Fibroblast of lung (primary cell): Measurements from ENCODE around the gene ITPR1.

ENCODE experiments used
- EZH2 ChIP-seq: IDR thresholded peaks from 2 replicates; pipeline ENCODE4 v1.5.1; 2012; ENCODE audit warnings: low read length, control low read depth, mild to moderate bottlenecking; ENCODE audit errors: missing control alignments
- TF ChIP-seq, protein P1 (sequence below), 2 donors: IDR thresholded peaks in 1 of 2; conservative IDR thresholded peaks in 1 of 2; 1 replicate in 1 of 2; 2 replicates in 1 of 2; pipeline ENCODE4 v1.5.1; 2011 to 2012; ENCODE audit warnings: low read length in 2 of 2, control low read depth in 1 of 2, inconsistent platforms in 1 of 2, low read depth in 1 of 2, mild to moderate bottlenecking in 1 of 2

DNA sequence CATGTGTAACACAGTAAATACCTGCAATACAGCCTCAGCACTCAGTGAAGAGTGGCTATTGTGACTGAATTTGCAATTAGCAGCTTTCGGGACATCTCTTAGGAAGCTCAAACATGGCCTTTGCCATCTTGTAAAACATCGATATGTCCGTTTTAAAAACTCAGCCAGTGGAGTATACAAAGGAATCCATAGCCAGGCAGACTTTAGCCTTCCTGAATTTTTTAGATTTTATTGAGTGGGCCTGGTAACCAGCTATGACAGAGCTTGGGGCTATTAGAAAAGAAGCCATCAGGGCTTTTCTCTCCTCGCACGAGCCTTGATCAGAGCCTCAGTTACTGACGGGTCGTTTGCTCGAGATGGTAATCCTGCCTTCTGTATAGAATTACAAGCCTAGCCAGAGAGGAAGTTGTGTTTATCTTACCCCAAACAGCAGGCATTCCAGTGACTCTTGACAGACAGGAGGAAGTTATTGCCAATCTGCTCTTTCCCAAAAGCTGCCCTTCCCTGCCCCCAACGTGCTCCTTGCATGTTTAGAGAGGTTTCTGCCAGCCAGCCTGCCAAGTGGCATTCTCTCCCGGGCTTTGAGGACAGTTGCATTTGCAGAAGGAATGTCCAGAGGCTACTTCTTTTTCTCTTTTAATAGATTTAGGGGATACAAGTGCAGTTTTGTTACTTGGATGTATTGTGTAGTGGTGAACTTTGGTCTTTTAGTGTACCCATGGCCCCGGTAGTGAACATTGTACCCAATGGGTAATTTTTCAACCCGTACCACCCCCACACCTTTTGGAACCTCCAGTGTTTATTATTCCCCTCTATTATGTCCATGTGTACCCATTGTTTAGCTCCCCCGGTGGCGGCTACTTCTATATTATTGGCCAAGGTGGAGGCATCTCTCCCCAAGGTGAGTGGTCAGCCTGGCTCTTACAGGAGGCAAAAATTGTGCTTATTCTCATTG lies 40.6 kb downstream of the ITPR1 start:
- TF ChIP-seq, protein P1, sequence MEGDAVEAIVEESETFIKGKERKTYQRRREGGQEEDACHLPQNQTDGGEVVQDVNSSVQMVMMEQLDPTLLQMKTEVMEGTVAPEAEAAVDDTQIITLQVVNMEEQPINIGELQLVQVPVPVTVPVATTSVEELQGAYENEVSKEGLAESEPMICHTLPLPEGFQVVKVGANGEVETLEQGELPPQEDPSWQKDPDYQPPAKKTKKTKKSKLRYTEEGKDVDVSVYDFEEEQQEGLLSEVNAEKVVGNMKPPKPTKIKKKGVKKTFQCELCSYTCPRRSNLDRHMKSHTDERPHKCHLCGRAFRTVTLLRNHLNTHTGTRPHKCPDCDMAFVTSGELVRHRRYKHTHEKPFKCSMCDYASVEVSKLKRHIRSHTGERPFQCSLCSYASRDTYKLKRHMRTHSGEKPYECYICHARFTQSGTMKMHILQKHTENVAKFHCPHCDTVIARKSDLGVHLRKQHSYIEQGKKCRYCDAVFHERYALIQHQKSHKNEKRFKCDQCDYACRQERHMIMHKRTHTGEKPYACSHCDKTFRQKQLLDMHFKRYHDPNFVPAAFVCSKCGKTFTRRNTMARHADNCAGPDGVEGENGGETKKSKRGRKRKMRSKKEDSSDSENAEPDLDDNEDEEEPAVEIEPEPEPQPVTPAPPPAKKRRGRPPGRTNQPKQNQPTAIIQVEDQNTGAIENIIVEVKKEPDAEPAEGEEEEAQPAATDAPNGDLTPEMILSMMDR (conservative IDR thresholded peaks at IDR 0.05 in 1 of 2, IDR thresholded peaks at IDR 0.05 in 1 of 2; ENCODE audit: low read depth in 1 of 2, low read length in 2 of 2), result peak in 1 of 2 donors; percentile 16
- TF ChIP-seq EZH2, result no peak
